GM18868 (cell line): ENCODE results near the gene CEBPZ.
A peak's percentile ranks its signal among the peaks of the same experiment; 100 is the strongest.

ENCODE experiments used
- ATAC-seq: cut with Tn5 transposase; IDR thresholded peaks from one replicate; pipeline ENCODE4 v1.9.1; 2021; ENCODE audit warnings: mild to moderate bottlenecking, moderate library complexity; ENCODE audit not compliant: unreplicated experiment

The CEBPZ gene

GRCh38 chr2:37180640-37181039, 50.8 kb downstream of the CEBPZ start:
- ATAC-seq: no peak

GRCh38 chr2:37180006-37180639, 51.3 kb downstream of the CEBPZ start:
- no peak for ATAC-seq

GRCh38 chr2:37173741-37174140, 57.7 kb downstream of the CEBPZ start:
- ATAC-seq: no peak

- no peak for ATAC-seq
Observed at GRCh38 chr2:37171624-37171950, 59.8 kb downstream of the CEBPZ start.

GRCh38 chr2:37168217-37168981, 63.0 kb downstream of the CEBPZ start:
- ATAC-seq: peak; percentile 74

- no peak for ATAC-seq
Observed at GRCh38 chr2:37167636-37168180, 63.7 kb downstream of the CEBPZ start.

GRCh38 chr2:37164757-37165156, 66.6 kb downstream of the CEBPZ start:
- no peak for ATAC-seq

GRCh38 chr2:37156857-37157714, 74.3 kb downstream of the CEBPZ start, which contains the start of gene EIF2AK2:
Gene EIF2AK2 (minus strand): TSS chr2:37156980. CDS start chr2:37147806, 9,174 bp downstream.
- ATAC-seq: peak; percentile 92

GRCh38 chr2:37156071-37156856, 75.1 kb downstream of the CEBPZ start:
- ATAC-seq: peak; percentile 24

GRCh38 chr2:37154785-37155184, 76.6 kb downstream of the CEBPZ start:
- ATAC-seq: no peak

GRCh38 chr2:37153224-37153623, 78.2 kb downstream of the CEBPZ start:
- no peak for ATAC-seq
